Endothelial cell of umbilical vein (primary cell): ENCODE data around the gene ZDHHC18. TPM values are rescaled to one million over a fixed set of nuclear protein-coding genes. Genes with fewer than 3 reads are reported as not detected.

Source experiments
- BruUV-seq: library from RNA; stranded (reverse); fragments of 400-500 nt; replicated peaks from 2 replicates; lab custom pipeline; 2021; lab: Mats Ljungman, UMichigan
- CTCF ChIA-PET: fragments of 300-600, 350-600 bp; sonication (Branson Sonifier 250); formaldehyde crosslinking; loops from one replicate; lab custom pipeline; 2021; ENCODE audit warnings: antibody characterized with exemption, inconsistent platforms; lab: Charles Lee
- POLR2A ChIA-PET: fragments of 300-600, 350-600 bp; sonication (Branson Sonifier 250); formaldehyde crosslinking; loops from one replicate; lab custom pipeline; 2021; ENCODE audit warnings: antibody characterized with exemption, inconsistent platforms; lab: Charles Lee
- DNase-seq: peaks from one replicate; pipeline ENCODE4 v3.0.0-alpha.2; 2011; ENCODE audit warnings: low read depth, low spot score
- FAIRE-seq: peaks from 2 replicates; lab custom pipeline; 2011; peaks lifted over from hg19 to GRCh38; lab: Jason Lieb, UNC
- H2AFZ ChIP-seq: 2 replicates; pipeline ENCODE4 v1.6.0; 2012; ENCODE audit warnings: low read depth, low read length, control low read depth, inconsistent platforms
- H3K27ac ChIP-seq: 2 replicates; pipeline ENCODE4 v1.5.1; 2011; ENCODE audit warnings: low read depth, mild to moderate bottlenecking, control low read depth, low read length, moderate library complexity; ENCODE audit not compliant: insufficient read depth
- H3K27me3 ChIP-seq, 2 experiments: 2 replicates each; pipeline versions ENCODE4 v1.6.0 to v1.6.1; 2011; ENCODE audit warnings: low read length in 2 of 2, mixed read lengths in 1 of 2; ENCODE audit not compliant: control insufficient read depth in 2 of 2, insufficient read depth in 2 of 2
- H3K36me3 ChIP-seq, 2 experiments: 2 replicates in 1 of 2; 3 replicates in 1 of 2; pipeline ENCODE4 v1.5.1; 2011; ENCODE audit warnings: low read length in 2 of 2, mild to moderate bottlenecking in 1 of 2, moderate library complexity in 1 of 2; ENCODE audit not compliant: control insufficient read depth in 2 of 2, insufficient read depth in 2 of 2; ENCODE audit errors: extremely low read depth in 1 of 2
- H3K4me1 ChIP-seq: 3 replicates; pipeline ENCODE4 v1.5.1; 2011; ENCODE audit warnings: mild to moderate bottlenecking, low read length; ENCODE audit not compliant: control insufficient read depth, insufficient read depth; ENCODE audit errors: extremely low read depth
- H3K4me2 ChIP-seq: 2 replicates; pipeline ENCODE4 v1.6.1; 2011; ENCODE audit warnings: low read length, control low read depth, mixed read lengths; ENCODE audit not compliant: insufficient read depth
- H3K4me3 ChIP-seq, 3 experiments: fragments of 200-600 bp in 1 of 3; sonication (generic), shearing (Covaris generic) in 1 of 3; replicated peaks in 1 of 3; 2 replicates each; pipeline ENCODE4 v1.5.1; 2011 to 2016; ENCODE audit warnings: control low read depth in 3 of 3, low read length in 3 of 3, mild to moderate bottlenecking in 2 of 3, inconsistent platforms in 1 of 3, low read depth in 1 of 3, moderate library complexity in 1 of 3; ENCODE audit not compliant: insufficient read depth in 1 of 3
- H3K79me2 ChIP-seq: 2 replicates; pipeline ENCODE4 v1.6.0; 2012; ENCODE audit warnings: low read length, inconsistent platforms; ENCODE audit not compliant: control insufficient read depth, insufficient read depth
- H3K9ac ChIP-seq: replicated peaks from 2 replicates; pipeline ENCODE3; 2011; ENCODE audit warnings: low read length, control low read depth; ENCODE audit not compliant: insufficient read depth; ENCODE audit errors: extremely low read depth
- H3K9me1 ChIP-seq: replicated peaks from 3 replicates; pipeline ENCODE4 v1.6.0; 2011; ENCODE audit warnings: mild to moderate bottlenecking, low read length; ENCODE audit not compliant: control insufficient read depth, insufficient read depth; ENCODE audit errors: extremely low read depth
- H3K9me3 ChIP-seq: replicated peaks from 2 replicates; pipeline ENCODE4 v1.5.1; 2012; ENCODE audit warnings: low read length, inconsistent platforms; ENCODE audit not compliant: control insufficient read depth, insufficient read depth
- H4K20me1 ChIP-seq: replicated peaks from 2 replicates; pipeline ENCODE3; 2011; ENCODE audit warnings: mild to moderate bottlenecking, low read length; ENCODE audit not compliant: control insufficient read depth, insufficient read depth; ENCODE audit errors: extremely low read depth
- EZH2 ChIP-seq: IDR thresholded peaks from 2 replicates; pipeline ENCODE4 v1.6.1; 2012; ENCODE audit warnings: borderline replicate concordance, low read depth, mild to moderate bottlenecking, moderate library complexity, low read length, inconsistent platforms; ENCODE audit not compliant: severe bottlenecking
- FOS ChIP-seq: IDR thresholded peaks from 2 replicates; pipeline ENCODE4 v1.6.1; 2011; ENCODE audit warnings: mild to moderate bottlenecking, low read length, moderate library complexity, borderline replicate concordance; ENCODE audit not compliant: insufficient read depth
- GATA2 ChIP-seq: IDR thresholded peaks from 2 replicates; pipeline ENCODE4 v1.7.0; 2011; ENCODE audit warnings: low read depth, mild to moderate bottlenecking, moderate library complexity, mixed read lengths, low read length; ENCODE audit not compliant: insufficient read length, insufficient read depth
- JUN ChIP-seq: IDR thresholded peaks from 2 replicates; pipeline ENCODE4 v1.6.1; 2011; ENCODE audit warnings: borderline replicate concordance, low read depth; ENCODE audit not compliant: insufficient read length, insufficient read depth
- MYC ChIP-seq: IDR thresholded peaks from one replicate; pipeline ENCODE4 v1.6.1; 2011; ENCODE audit warnings: mild to moderate bottlenecking, low read depth, low read length
- POLR2A ChIP-seq: IDR thresholded peaks from 2 replicates; pipeline ENCODE4 v1.6.1; 2012; ENCODE audit warnings: low read depth, mild to moderate bottlenecking, control low read depth, low read length
- POLR2AphosphoS5 ChIP-seq: IDR thresholded peaks from 2 replicates; pipeline ENCODE4 v1.6.1; 2012; ENCODE audit warnings: low read depth, mild to moderate bottlenecking, control low read depth, low read length, moderate library complexity; ENCODE audit not compliant: insufficient read depth
- dilution Hi-C: fragments of 300-500 bp; cut with MboI; formaldehyde crosslinking; loops from one replicate; pipeline ENCODE4 v1.15.0; 2019; ENCODE audit warnings: low sequenced_read_pairs; ENCODE audit not compliant: extremely low pct_ligation_motif_present
- intact Hi-C: fragments of 100-400 bp; cut with micrococcal nuclease; formaldehyde crosslinking; loops from one replicate; pipeline ENCODE4 v1.10.0; 2022
- polyA plus RNA-seq, 4 experiments: library from polyadenylated mRNA; depleted of rRNA in 3 of 4; stranded (reverse) in 3 of 4; unstranded in 1 of 4; fragments of >200 nt; gene quantifications; 2 replicates each; pipeline versions ENCODE4 v1.2.1 to v1.2.3, GENCODE V29; 2011 to 2012; ENCODE audit warnings: missing spikeins in 1 of 4
- total RNA-seq: library from RNA; stranded (reverse); gene quantifications from 2 replicates; pipeline ENCODE4 v1.2.3, GENCODE V29; 2021
- TF ChIP-seq, protein P1 (sequence below), 2 donors: IDR thresholded peaks; 1 replicate in 1 of 2; 2 replicates in 1 of 2; pipeline ENCODE4 v1.5.1; 2011; ENCODE audit warnings: low read length in 2 of 2, mild to moderate bottlenecking in 2 of 2, moderate library complexity in 2 of 2, control low read depth in 1 of 2, inconsistent platforms in 1 of 2, low read depth in 1 of 2; ENCODE audit not compliant: insufficient read depth in 1 of 2; ENCODE audit errors: extremely low read depth in 1 of 2
- TF ChIP-seq, protein P2 (sequence below): IDR thresholded peaks from 2 replicates; pipeline ENCODE4 v1.6.1; 2011; ENCODE audit not compliant: insufficient read depth, insufficient read length

The ZDHHC18 gene
- total and polyA plus RNA-seq, 2 donors (not counting 3 experiments of a cell fraction or from before 2014, with no cell fraction given), result 25.2 to 48.2 TPM

DNA sequence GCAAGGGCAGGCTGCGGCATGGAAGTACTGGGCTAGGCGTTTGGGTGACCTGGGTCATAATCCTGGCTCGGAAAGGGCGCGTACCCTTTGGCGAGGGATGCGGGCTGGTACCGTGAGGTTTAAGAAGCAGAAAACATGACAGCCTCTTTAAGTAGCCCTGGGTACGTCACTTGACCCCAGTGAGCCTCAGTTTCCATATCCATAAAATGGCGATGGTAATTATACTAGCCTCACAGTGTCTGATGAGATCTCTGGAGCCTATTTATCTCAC, 38.0 kb upstream of the ZDHHC18 start:
- H3K79me2 ChIP-seq, result no peaks in the 10 kb centered on the region
- peak overlapping the region; percentile 84 for H3K4me2 ChIP-seq
- H3K9ac ChIP-seq, result peak overlapping the region; percentile 85
- no peaks in the 10 kb centered on the region for H3K9me3 ChIP-seq
- peak overlapping the region; percentile 51 to 76 (median 52) for H3K4me3 ChIP-seq
- H3K9me1 ChIP-seq, result no peaks in the 10 kb centered on the region
- BruUV-seq, result no TSS peak
- peak overlapping the region; percentile 12 for H2AFZ ChIP-seq
- H3K4me1 ChIP-seq, result peaks cover 45% of the 10 kb centered on the region
- DNase-seq (no peak), FAIRE-seq (peak; percentile 24)
- H3K27me3 ChIP-seq, result no peaks in the 10 kb centered on the region
- no peaks in the 10 kb centered on the region for H3K36me3 ChIP-seq
- H3K27ac ChIP-seq, result peak overlapping the region; percentile 69
- dilution Hi-C loops, result loop anchor here (5.0 kb wide), 1 partner anchor 86 kb away; no protein-coding TSS in a partner anchor
- POLR2A ChIA-PET, result interaction anchor here (1.2 kb wide), 1 partner anchor 96 kb away, joined by 6 read pairs; no protein-coding TSS in a partner anchor
- no peaks in the 10 kb centered on the region for H4K20me1 ChIP-seq
- CTCF ChIA-PET, result interaction anchor here (0.5 to 9.4 kb wide), 51 partner anchors 9 to 1728 kb away, joined by 3 to 428 read pairs (median 5); partner anchors contain the start of genes ARID1A and GPN2
- intact Hi-C loops, result loop anchor here (2.0 kb wide), 1 partner anchor 288 kb away; no protein-coding TSS in a partner anchor
- TF ChIP-seq GATA2 (no peak), JUN (no peak), MYC (no peak), EZH2 (no peak), POLR2AphosphoS5 (no peak), FOS (no peak), POLR2A (no peak)
- TF ChIP-seq, protein P1, sequence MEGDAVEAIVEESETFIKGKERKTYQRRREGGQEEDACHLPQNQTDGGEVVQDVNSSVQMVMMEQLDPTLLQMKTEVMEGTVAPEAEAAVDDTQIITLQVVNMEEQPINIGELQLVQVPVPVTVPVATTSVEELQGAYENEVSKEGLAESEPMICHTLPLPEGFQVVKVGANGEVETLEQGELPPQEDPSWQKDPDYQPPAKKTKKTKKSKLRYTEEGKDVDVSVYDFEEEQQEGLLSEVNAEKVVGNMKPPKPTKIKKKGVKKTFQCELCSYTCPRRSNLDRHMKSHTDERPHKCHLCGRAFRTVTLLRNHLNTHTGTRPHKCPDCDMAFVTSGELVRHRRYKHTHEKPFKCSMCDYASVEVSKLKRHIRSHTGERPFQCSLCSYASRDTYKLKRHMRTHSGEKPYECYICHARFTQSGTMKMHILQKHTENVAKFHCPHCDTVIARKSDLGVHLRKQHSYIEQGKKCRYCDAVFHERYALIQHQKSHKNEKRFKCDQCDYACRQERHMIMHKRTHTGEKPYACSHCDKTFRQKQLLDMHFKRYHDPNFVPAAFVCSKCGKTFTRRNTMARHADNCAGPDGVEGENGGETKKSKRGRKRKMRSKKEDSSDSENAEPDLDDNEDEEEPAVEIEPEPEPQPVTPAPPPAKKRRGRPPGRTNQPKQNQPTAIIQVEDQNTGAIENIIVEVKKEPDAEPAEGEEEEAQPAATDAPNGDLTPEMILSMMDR (IDR thresholded peaks at IDR 0.05; ENCODE audit: extremely low read depth in 1 of 2, insufficient read depth in 1 of 2, low read depth in 1 of 2, low read length in 2 of 2), result no peak
- TF ChIP-seq, protein P2, sequence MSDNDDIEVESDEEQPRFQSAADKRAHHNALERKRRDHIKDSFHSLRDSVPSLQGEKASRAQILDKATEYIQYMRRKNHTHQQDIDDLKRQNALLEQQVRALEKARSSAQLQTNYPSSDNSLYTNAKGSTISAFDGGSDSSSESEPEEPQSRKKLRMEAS, result no peak
